NCI-H1930 (cell line): Measurements from ENCODE around the gene NTN1.

ENCODE experiments used
- DNase-seq, 2 experiments: peaks; one replicate each; lab custom pipeline; 2025; lab: John Stamatoyannopoulos, UW

NTN1 gene

GRCh38 chr17:9037736-9038135 lies 16.4 kb downstream of the NTN1 start:
- no peak for DNase-seq

- no peak for DNase-seq
Measured at GRCh38 chr17:9038380-9038779, 17.1 kb downstream of the NTN1 start.

DNA sequence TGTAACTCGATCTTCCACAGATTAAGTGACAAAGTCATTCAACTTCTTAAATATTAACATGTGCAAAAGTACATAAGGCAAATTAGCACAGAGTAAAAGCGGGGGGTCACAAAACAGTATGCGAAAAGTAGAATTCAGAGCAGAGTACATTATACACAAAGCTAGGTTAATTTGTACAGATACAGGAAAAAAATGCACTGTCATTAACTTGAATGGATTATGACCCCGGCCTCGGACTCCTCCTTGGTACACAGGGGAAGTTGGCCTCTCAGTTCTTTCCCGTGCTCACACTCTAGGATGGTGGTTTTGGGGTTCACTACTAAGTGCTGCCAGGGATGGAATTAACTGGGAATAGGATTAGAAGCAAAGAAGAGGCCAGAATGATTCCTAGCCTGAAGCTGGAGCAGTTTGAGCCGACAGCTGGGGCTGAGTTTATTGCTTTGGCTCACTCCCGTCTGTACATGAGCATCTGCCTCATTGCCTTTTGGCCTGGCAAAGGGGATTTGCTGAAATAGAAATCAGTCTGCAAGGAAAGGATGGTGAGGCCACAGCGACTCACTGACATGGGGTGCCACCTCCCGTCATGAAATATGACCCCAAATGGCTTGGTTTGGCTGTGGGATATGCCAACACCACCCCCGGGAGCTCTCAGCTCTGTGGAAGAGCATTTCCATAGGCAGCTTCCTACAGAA lies 23.6 kb downstream of the NTN1 start:
- no peak for DNase-seq

- DNase-seq: no peak
Measured at GRCh38 chr17:9050801-9051401, 29.6 kb downstream of the NTN1 start.

DNA sequence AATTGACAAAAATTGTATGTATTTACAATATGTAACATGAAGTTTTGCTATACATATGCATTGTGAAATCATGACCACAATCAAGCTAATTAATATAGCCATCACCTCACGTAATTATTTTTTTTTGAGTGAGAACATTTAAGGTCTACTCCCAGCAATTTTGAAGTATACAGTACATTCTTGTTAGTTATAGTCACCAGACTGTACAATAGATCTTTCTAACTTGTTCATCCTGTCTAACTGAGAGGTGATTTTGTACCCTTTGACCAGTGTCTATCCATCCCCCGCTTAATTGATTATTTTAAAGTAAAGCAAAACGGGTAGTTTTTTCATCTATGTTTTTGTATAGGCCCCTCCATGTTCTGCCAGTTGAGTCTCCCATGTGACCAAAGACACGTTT lies 30.3 kb downstream of the NTN1 start:
- no peak for DNase-seq

DNA sequence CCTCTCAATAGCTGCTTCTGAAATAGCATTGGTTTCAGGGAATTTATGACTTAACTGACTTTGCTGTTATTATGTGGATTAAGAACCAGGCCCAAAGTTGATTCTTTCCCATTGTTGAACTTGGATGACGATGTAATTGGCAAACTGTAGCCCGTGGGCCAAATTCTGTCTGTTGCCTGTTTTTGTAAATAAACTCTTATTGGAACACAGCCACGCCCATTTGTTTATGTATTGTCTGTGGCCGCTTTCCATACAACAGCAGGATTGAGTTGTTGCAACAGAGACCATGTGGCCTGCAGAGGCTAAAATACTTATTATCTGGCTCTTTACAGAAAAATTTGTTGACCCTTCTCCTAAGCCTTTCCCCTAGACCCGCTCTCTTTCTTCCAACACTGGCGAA lies 31.6 kb downstream of the NTN1 start:
- no peak for DNase-seq

DNA sequence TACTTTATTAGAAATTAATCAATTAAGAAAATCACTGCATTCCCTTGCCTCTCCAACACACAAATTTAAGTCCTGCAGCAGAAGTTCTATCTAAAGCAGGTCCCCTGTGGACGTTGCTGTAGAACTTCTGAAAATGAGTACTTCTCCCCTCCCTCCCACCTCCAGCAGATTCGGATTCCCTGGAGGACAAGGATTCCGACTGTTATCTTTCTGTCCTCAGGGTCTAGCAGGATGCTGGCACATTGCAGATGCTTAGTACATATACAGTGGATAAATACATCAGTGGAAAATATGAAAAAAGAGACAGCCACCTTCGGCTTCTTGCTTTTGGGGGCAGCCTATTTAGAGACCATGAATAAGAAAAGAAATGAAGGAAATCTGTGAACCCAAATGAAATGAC lies 32.1 kb downstream of the NTN1 start:
- no peak for DNase-seq

- no peak for DNase-seq
Measured at GRCh38 chr17:9054126-9054975, 33.0 kb downstream of the NTN1 start.

GRCh38 chr17:9055281-9055680 lies 34.0 kb downstream of the NTN1 start:
- no peak for DNase-seq

DNA sequence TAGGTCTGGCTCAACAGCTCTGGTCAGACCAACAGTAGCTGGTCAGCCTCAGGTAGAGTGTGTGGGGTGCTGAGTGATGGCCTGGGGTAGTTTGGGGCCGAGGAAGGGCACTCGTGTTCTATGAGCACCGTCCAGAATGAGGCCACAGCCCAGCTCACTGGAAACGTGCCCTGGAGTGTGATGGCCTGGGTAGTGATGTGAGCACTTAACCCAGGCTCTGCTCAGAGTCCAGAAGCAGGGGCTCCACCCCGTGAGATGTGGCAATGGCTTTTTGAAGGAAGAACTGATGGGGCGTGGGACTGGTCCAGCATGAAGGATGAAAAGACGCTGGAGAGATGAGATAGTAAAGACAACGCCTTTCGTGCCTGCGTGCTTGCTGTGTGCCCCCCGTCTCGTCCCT lies 35.3 kb downstream of the NTN1 start:
- no peak for DNase-seq

DNA sequence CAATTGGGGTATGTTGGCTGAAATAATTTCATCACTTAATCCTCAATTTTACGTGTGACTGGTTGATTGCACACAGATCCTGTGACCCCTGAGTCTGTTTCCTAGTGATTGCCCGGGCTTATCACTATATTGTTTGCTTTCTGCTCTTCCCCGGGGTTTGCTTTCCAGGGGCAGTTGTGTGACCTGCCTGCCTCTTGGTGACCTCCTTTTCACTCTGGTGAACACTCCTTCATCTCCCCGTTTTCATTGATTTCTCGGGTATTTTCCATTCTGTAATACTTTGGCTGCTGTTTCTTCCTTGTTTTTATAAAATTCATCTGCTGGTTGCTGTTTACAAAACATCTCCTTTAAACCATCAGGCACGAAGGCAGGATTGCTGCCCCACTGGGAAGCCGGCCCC lies 36.0 kb downstream of the NTN1 start:
- no peak for DNase-seq

GRCh38 chr17:9062399-9062902 lies 41.1 kb downstream of the NTN1 start:
- DNase-seq: no peak

DNA sequence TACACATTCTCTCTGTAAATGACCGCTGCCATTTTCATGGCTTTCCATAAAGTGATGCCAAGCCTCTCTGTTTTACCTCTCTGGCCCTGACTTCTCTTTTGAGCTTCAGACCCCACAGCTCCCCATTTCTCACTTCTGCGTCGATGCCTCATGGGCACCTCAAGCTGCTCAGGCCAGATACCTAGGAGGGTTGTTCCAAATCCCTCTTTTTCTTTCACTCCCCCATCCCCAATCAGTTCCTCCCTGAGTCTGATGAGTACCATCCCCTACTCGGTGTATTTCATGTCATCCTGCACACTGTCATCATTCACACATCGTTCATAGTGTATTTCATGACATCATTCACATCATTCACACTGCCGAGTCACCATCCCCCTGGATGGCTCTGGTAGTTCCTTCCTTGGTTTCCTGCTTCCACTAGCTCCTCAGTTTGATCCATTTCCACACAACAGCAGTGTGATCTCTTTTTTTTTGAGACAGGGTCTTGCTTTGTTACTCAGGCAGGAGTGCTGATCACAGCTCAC lies 43.1 kb downstream of the NTN1 start:
- DNase-seq: no peak

DNA sequence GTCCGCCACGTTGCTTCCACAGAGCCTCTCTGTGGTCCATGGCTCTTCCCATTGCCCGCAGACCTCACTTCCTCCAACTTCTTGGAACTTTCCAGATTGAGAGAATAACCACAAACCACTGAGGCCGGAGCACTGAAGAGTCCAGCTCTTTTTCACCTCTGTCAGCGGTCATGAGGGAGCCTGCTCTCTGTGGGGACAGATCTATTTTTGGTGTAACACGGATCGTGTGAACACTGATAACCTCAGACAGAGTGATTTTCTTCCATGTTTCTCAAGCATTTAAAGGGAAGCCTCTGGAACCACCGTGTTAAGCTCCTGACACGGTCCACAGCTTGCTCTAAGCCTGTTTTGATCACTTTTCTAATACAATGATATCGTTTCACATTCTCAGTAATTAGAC lies 49.7 kb downstream of the NTN1 start:
- no peak for DNase-seq

DNA sequence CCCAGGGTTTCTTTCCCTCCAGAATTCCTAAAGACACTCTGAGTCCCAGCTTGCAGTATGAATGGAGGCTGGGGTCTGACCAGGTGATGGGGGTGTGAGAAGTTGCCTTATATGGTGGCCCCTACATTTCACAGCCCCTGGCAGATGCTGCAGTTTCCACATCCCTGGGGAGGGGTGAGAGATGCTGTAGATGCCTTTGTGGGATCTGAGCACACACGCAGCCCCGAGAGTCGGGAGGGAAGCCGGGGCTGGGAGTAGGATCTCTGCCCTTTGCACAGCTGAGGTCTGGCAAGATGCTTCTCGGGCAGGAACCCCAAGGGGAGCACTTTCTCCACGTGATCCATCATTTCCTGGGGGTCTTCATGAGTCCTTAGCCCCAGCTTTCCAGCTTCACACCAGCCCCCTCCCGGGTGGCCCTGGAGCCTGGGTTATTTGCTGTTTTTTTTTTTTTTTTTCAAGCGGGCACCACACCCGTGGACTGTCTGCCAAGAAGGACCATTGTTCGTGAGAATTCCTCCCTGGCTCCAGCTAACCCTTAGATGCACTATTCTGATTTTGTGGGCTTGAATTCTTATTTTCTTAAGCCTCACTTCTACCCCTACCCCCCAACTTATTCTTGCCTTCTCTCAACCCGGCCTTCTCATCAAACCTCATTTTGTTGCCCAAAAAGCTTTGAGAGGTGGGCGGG lies 50.6 kb downstream of the NTN1 start:
- DNase-seq: no peak

DNA sequence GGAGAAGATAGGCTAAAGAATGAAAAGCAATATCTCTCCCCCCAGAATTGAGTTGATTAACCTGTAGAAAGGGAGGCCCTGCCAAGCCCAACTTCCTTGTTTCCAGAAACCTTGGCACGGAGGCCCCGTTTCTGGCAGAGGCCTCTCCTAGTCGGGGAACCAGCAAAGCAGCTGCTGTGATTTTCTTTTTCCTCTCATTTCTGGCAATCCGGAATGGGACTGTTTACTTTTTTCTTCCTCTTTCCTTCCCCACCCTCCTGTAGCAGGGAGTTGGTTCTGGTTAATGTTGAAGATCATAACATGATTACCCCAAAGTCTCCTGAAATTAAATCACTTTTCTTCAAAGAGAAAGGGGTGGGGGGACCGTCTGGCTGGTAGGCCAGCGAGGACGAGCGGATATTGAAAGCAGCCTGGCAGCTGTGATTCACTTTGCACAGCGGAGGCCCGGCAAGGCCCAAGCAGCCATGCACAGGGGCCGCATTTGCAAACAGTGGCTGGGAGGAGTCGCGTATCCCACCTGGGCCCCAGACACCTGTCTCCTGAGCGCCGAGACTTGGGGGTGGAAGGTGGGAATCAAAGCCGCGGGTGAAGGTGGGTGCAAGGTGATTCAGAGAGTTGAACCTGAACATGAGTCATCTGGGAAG lies 51.5 kb downstream of the NTN1 start:
- no peak for DNase-seq

DNA sequence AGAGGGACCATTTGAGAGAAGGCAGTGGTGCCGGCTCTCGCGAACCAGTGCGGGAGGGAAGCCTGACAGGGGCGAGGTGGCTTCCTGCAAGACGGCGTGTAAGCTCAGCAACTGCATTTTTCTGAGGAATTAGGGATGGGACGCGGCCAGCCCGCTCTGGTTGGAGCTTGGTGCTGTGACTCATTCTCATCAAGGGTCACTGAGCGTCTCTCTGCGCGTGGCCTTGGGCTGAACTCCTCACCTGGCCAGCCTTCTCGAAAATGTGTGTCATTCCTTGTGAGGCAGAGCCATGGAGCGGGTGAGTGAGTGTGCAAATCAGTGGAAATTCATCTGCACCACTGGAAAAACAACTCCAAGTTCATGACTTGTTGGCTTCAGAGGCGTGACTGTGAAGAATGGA lies 52.8 kb downstream of the NTN1 start:
- DNase-seq: no peak

- no peak for DNase-seq
Measured at GRCh38 chr17:9079461-9080103, 58.3 kb downstream of the NTN1 start.

DNA sequence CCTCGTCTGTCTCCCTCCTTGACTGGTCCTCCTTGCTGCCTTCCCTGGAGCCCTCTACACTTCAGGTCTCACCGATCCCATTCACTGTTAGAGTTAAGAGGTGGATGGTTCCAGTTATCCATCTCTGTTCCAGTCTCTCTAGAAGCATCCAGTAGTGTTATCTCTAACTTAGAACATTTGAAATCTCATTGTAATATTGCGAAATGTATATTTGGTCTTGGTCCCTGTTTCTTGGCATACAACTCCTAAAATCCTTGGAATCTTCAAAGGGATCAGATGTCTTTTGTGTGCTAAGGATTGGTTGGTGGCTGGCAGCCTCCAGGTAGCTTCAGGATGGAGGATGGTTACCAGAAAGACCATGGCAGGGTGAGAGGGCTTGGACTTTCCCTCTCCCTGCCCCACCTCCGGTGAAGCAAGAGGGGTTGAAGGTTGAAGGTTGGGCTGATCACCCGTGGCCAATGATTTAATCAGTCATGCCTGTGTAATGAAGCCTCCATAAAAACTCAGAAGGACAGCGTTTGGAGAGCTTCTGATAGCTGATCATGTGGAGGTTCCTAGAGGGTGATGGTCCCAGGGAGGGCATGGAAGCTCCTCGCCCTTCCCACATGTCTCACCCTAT lies 59.1 kb downstream of the NTN1 start:
- no peak for DNase-seq

DNA sequence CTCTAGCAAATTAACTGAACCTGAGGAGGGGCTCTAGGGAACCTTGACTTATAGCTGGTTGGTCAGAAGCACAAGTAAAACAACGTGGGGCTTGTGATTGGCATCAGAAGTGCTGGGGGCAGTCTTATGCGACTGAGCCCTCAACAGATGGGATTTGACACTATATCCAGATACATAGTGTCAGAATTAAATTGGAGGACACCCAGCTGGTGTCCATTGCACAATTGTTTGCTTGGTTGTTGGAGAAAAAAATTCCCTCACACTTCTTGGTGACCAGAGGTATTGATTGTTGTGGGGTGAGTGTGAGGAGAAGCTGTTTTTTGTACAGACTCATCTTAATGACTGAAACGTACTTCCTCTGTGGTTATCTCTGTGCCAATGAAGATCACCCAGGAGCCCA lies 59.7 kb downstream of the NTN1 start:
- DNase-seq: no peak

DNA sequence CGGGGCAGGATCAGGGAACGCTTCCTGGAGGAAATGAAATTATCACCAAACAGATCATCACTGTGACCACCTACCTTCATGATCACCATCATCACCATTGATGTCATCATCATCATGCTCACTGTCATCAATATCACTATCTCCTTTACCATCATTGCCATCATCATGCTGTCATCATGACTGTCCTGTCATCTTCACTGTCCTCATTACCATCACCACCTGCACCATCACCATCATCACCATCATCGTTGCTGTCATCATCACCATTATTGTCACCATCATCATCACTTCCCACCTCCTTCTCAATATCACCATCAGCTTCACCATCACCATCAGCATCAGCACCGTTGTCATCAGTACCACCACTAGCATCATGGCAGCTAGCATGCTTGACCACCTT lies 65.3 kb downstream of the NTN1 start:
- DNase-seq: no peak
